GM13976 (cell line): ENCODE data around the gene GRIA2.
"Not testable (repeated sequence)": the region's sequence is repeated elsewhere in the genome, so short reads cannot be mapped to it uniquely, and the experiment has no call there.

ENCODE experiments used
- DNase-seq: peaks from one replicate; pipeline ENCODE4 v3.0.0; 2012; ENCODE audit warnings: low spot score
- CTCF ChIP-seq: IDR thresholded peaks from 2 replicates; pipeline ENCODE4 v1.5.1; 2012; ENCODE audit warnings: borderline replicate concordance, mild to moderate bottlenecking; ENCODE audit not compliant: insufficient read depth; ENCODE audit errors: extremely low read depth, missing control alignments, control extremely low read depth
- in situ Hi-C: fragments of 300-500 bp; cut with MboI; formaldehyde crosslinking; loops from one replicate; pipeline ENCODE4 v1.12.0; 2022; ENCODE audit warnings: low sequenced_read_pairs, mixed read lengths, inconsistent platforms; ENCODE audit not compliant: unreplicated experiment

GRIA2 gene

GRCh38 chr4:157244348-157244747 lies 23.8 kb downstream of the GRIA2 start:
- no peak for DNase-seq
- in situ Hi-C loops: no loop called here
- no peak for TF ChIP-seq CTCF

GRCh38 chr4:157245351-157245750 lies 24.8 kb downstream of the GRIA2 start:
- no peak for DNase-seq
- in situ Hi-C loops: no loop called here
- TF ChIP-seq CTCF: no peak

- DNase-seq: no peak
- no peak for TF ChIP-seq CTCF
- in situ Hi-C loops: no loop called here
These were observed 26.4 kb downstream of the GRIA2 start for GRCh38 chr4:157246964-157247363.

GRCh38 chr4:157258165-157258564 lies 37.6 kb downstream of the GRIA2 start:
- in situ Hi-C loops, DNase-seq: not testable (repeated sequence)

GRCh38 chr4:157265281-157265680 lies 44.8 kb downstream of the GRIA2 start:
- in situ Hi-C loops: no loop called here
- TF ChIP-seq CTCF: no peak

GRCh38 chr4:157270108-157270507 lies 49.6 kb downstream of the GRIA2 start:
- no peak for TF ChIP-seq CTCF
- no peak for DNase-seq
- in situ Hi-C loops: no loop called here

More at GRCh38 chr4:157265281-157265680, 44.8 kb downstream of the GRIA2 start:
- DNase-seq: no peak

- DNase-seq: no peak
- no peak for TF ChIP-seq CTCF
- in situ Hi-C loops: no loop called here
These were observed 50.0 kb downstream of the GRIA2 start for GRCh38 chr4:157270552-157270951.
